Liver (tissue), 9 donors: Measurements from ENCODE around the gene GNG7. TPM values are rescaled to one million over a fixed set of nuclear protein-coding genes. Genes with fewer than 3 reads are reported as not detected.

ENCODE experiments used
- DNase-seq: peaks from one replicate; pipeline ENCODE4 v3.0.0-alpha.2; 2017; ENCODE audit warnings: low spot score
- H3K27ac ChIP-seq, 2 donors: one replicate each; pipeline ENCODE4 v1.7.0; 2013; ENCODE audit warnings: inconsistent platforms in 2 of 2, low read length in 2 of 2, control low read depth in 1 of 2, low read depth in 1 of 2, mild to moderate bottlenecking in 1 of 2
- H3K27me3 ChIP-seq, 4 donors: one replicate each; pipeline versions ENCODE4 v1.6.1 to v1.7.0; 2013; ENCODE audit warnings: low read length in 3 of 4, inconsistent platforms in 1 of 4, mild to moderate bottlenecking in 1 of 4, moderate library complexity in 1 of 4; ENCODE audit not compliant: control insufficient read depth in 4 of 4, insufficient read depth in 4 of 4
- H3K36me3 ChIP-seq, 4 donors: one replicate each; pipeline versions ENCODE4 v1.6.1 to v1.7.0; 2013; ENCODE audit warnings: low read length in 3 of 4, mild to moderate bottlenecking in 3 of 4, low read depth in 1 of 4, moderate library complexity in 1 of 4; ENCODE audit not compliant: control insufficient read depth in 4 of 4, insufficient read depth in 3 of 4
- H3K4me1 ChIP-seq, 4 donors: one replicate each; pipeline versions ENCODE4 v1.6.1 to v1.7.0; 2013; ENCODE audit warnings: low read length in 3 of 4, mild to moderate bottlenecking in 3 of 4, moderate library complexity in 1 of 4; ENCODE audit not compliant: control insufficient read depth in 4 of 4, insufficient read depth in 4 of 4
- H3K4me3 ChIP-seq, 3 donors: one replicate each; pipeline versions ENCODE4 v1.6.1 to v1.7.0; 2013; ENCODE audit warnings: low read length in 3 of 3, control low read depth in 1 of 3, low read depth in 1 of 3, mild to moderate bottlenecking in 1 of 3
- H3K9ac ChIP-seq, 2 donors: one replicate each; pipeline ENCODE4 v1.7.0; 2013; ENCODE audit warnings: low read length in 2 of 2, mild to moderate bottlenecking in 2 of 2, moderate library complexity in 2 of 2, control low read depth in 1 of 2, low read depth in 1 of 2
- H3K9me3 ChIP-seq, 4 donors: one replicate each; pipeline versions ENCODE4 v1.6.1 to v1.7.0; 2013; ENCODE audit warnings: low read length in 3 of 4; ENCODE audit not compliant: control insufficient read depth in 4 of 4
- EGR1 ChIP-seq, 2 donors: IDR thresholded peaks; 2 replicates each; pipeline ENCODE4 v1.6.1; 2016 to 2018; ENCODE audit warnings: antibody characterized with exemption in 2 of 2, low read depth in 2 of 2
- FOXA1 ChIP-seq: IDR thresholded peaks from 2 replicates; pipeline ENCODE4 v1.6.1; 2016; ENCODE audit warnings: antibody characterized with exemption
- FOXA2 ChIP-seq: IDR thresholded peaks from 2 replicates; pipeline ENCODE4 v1.6.1; 2016; ENCODE audit warnings: antibody characterized with exemption
- GABPA ChIP-seq, 2 donors: IDR thresholded peaks in 1 of 2; conservative IDR thresholded peaks in 1 of 2; 2 replicates each; pipeline ENCODE4 v1.6.1; 2016; ENCODE audit warnings: antibody characterized with exemption in 2 of 2, mild to moderate bottlenecking in 1 of 2, moderate library complexity in 1 of 2
- HNF4A ChIP-seq, 2 donors: conservative IDR thresholded peaks; 2 replicates each; pipeline ENCODE4 v1.6.1; 2016; ENCODE audit warnings: antibody characterized with exemption in 2 of 2, mild to moderate bottlenecking in 2 of 2
- HNF4G ChIP-seq: IDR thresholded peaks from 2 replicates; pipeline ENCODE4 v1.6.1; 2016; ENCODE audit warnings: antibody characterized with exemption
- JUND ChIP-seq, 2 donors: IDR thresholded peaks; 2 replicates each; pipeline ENCODE4 v1.6.1; 2016; ENCODE audit warnings: antibody characterized with exemption in 2 of 2
- NR2F2 ChIP-seq: IDR thresholded peaks from 2 replicates; pipeline ENCODE4 v1.6.1; 2016; ENCODE audit warnings: antibody characterized with exemption
- RAD21 ChIP-seq, 2 donors: IDR thresholded peaks; 2 replicates each; pipeline ENCODE4 v1.6.1; 2016; ENCODE audit warnings: antibody characterized with exemption in 2 of 2, mild to moderate bottlenecking in 2 of 2
- RXRA ChIP-seq, 2 donors: IDR thresholded peaks; 2 replicates each; pipeline ENCODE4 v1.6.1; 2017 to 2018; ENCODE audit warnings: antibody characterized with exemption in 2 of 2, mild to moderate bottlenecking in 1 of 2
- SP1 ChIP-seq: IDR thresholded peaks from 2 replicates; pipeline ENCODE4 v1.6.1; 2018; ENCODE audit warnings: antibody characterized with exemption, mild to moderate bottlenecking
- TAF1 ChIP-seq: conservative IDR thresholded peaks from 2 replicates; pipeline ENCODE4 v1.6.1; 2016; ENCODE audit warnings: antibody characterized with exemption, mild to moderate bottlenecking
- YY1 ChIP-seq: IDR thresholded peaks from 2 replicates; pipeline ENCODE4 v1.6.1; 2016; ENCODE audit warnings: antibody characterized with exemption, mild to moderate bottlenecking
- WGBS: extraction: QIAGEN DNeasy Blood & Tissue Kit; methylation state at CpG from one replicate; pipeline ENCODE4 v1.1.7; 2013; 5-methylcytosine and 5-hydroxymethylcytosine counted together
- polyA plus RNA-seq, 2 donors: library from polyadenylated mRNA; stranded (reverse) in 1 of 2; unstranded in 1 of 2; fragments of 200-250 nt in 1 of 2; fragments of >200 nt in 1 of 2; fragmentation: Nextera tagmentation in 1 of 2; extraction: Ambion mirVana in 1 of 2; gene quantifications; one replicate each; pipeline versions ENCODE4 v1.2.1 to v1.2.3, GENCODE V29; 2013 to 2015
- total RNA-seq, 2 donors: library from RNA; depleted of rRNA; stranded (reverse); fragments of >200 nt; gene quantifications; one replicate each; pipeline ENCODE4 v1.2.3, GENCODE V29; 2014
- TF ChIP-seq, protein P1 (sequence below): IDR thresholded peaks from 2 replicates; pipeline ENCODE4 v1.6.1; 2016; ENCODE audit warnings: antibody characterized with exemption
- TF ChIP-seq, protein P2 (sequence below): IDR thresholded peaks from 2 replicates; pipeline ENCODE4 v1.6.1; 2016; ENCODE audit warnings: antibody characterized with exemption, mild to moderate bottlenecking
- TF ChIP-seq, protein P3 (sequence below): fragments of 150-350 bp; IDR thresholded peaks from 2 replicates; pipeline ENCODE4 v1.5.1; 2017; ENCODE audit warnings: improper control_type of control experiment, low read depth, low read length; ENCODE audit not compliant: missing input control
- TF ChIP-seq, protein P4 (sequence below): IDR thresholded peaks from 2 replicates; pipeline ENCODE4 v1.6.1; 2016; ENCODE audit warnings: antibody characterized with exemption
- TF ChIP-seq, protein P5 (sequence below): IDR thresholded peaks from 2 replicates; pipeline ENCODE4 v1.6.1; 2016; ENCODE audit warnings: antibody characterized with exemption
- donor health status: healthy.
- donor health status: healthy.
- donor health status: healthy.
- donor health status: healthy.
- donor health status: healthy.

The GNG7 gene
- total and polyA plus RNA-seq, 4 donors: 0.75 to 1.9 (median 1.1) TPM

DNA sequence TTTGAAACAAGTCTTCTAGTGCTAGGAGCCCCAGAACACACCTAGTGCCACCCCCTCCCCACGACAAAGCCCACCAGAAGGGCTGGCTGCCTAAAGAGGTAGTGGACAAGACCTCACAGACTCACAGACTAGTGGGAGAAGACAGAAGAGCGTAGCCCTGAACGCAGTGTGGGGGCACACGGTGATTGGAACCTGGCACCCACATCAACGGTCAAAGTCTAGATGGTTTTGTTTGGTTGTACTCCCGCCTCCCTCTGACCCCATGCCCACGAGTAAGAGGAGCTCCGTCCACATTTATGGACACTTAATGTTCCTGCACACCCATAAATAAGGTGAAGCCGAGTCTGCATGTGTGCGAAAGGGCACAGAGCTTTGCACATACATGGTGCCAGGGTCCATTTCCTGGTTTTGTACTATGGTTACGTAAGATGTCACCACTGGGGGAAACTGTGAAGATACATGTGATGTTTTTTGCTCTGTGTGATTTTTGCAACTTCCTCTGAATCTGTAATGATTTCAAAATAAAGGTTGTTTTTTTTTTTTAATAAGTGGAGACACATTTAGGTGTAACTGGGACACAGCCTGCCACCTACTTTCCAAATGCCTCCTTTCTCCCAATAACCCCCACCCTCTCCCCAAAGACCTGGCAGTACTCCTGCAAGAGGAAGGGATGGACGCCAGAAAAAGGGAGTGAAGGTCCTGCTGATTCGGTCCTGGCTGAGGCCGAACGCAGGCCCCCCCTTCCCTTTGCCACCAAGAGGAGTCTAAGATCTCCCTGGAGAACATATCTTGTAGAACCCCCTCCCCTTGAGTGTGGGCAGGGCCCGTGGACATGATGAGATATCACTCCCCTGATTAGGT is 72.8 kb downstream of the GNG7 start:
- DNase-seq: no peak
- H3K4me3 ChIP-seq: no peak overlapping the region

More for the DNA sequence above, 72.8 kb downstream of the GNG7 start:
- Histone ChIP-seq H3K27ac (peak overlapping the region; percentile 91 to 92), H3K4me1 (peaks cover 20 to 72% (median 46%) of the 10 kb centered on the region in 4 donors), H3K27me3 (no peaks in the 10 kb centered on the region), H3K36me3 (no peaks in the 10 kb centered on the region), H3K9ac (peak overlapping the region in 1 of 2 donors; percentile 20), H3K9me3 (no peaks in the 10 kb centered on the region)
- TF ChIP-seq JUND (IDR thresholded peaks at IDR 0.05) (peak; percentile 87 to 98), FOXA1 (peak; percentile 78), RXRA (IDR thresholded peaks at IDR 0.05) (peak; percentile 99 to 100), NR2F2 (peak; percentile 83), TAF1 (peak; percentile 73), GABPA (IDR thresholded peaks at IDR 0.05 in 1 of 2, conservative IDR thresholded peaks at IDR 0.05 in 1 of 2) (peak; percentile 53 to 83), HNF4A (conservative IDR thresholded peaks at IDR 0.05) (peak; percentile 98 to 99), YY1 (peak; percentile 86), HNF4G (peak; percentile 99), FOXA2 (peak; percentile 85), RAD21 (IDR thresholded peaks at IDR 0.05) (peak; percentile 40 to 41), EGR1 (IDR thresholded peaks at IDR 0.05; ENCODE audit: low read depth in 2 of 2) (peak; percentile 87 to 96), SP1 (peak; percentile 100)
- TF ChIP-seq, protein P1, sequence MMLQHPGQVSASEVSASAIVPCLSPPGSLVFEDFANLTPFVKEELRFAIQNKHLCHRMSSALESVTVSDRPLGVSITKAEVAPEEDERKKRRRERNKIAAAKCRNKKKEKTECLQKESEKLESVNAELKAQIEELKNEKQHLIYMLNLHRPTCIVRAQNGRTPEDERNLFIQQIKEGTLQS: peak; percentile 89
- TF ChIP-seq, protein P2, sequence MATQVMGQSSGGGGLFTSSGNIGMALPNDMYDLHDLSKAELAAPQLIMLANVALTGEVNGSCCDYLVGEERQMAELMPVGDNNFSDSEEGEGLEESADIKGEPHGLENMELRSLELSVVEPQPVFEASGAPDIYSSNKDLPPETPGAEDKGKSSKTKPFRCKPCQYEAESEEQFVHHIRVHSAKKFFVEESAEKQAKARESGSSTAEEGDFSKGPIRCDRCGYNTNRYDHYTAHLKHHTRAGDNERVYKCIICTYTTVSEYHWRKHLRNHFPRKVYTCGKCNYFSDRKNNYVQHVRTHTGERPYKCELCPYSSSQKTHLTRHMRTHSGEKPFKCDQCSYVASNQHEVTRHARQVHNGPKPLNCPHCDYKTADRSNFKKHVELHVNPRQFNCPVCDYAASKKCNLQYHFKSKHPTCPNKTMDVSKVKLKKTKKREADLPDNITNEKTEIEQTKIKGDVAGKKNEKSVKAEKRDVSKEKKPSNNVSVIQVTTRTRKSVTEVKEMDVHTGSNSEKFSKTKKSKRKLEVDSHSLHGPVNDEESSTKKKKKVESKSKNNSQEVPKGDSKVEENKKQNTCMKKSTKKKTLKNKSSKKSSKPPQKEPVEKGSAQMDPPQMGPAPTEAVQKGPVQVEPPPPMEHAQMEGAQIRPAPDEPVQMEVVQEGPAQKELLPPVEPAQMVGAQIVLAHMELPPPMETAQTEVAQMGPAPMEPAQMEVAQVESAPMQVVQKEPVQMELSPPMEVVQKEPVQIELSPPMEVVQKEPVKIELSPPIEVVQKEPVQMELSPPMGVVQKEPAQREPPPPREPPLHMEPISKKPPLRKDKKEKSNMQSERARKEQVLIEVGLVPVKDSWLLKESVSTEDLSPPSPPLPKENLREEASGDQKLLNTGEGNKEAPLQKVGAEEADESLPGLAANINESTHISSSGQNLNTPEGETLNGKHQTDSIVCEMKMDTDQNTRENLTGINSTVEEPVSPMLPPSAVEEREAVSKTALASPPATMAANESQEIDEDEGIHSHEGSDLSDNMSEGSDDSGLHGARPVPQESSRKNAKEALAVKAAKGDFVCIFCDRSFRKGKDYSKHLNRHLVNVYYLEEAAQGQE: peak; percentile 83
- TF ChIP-seq, protein P3, sequence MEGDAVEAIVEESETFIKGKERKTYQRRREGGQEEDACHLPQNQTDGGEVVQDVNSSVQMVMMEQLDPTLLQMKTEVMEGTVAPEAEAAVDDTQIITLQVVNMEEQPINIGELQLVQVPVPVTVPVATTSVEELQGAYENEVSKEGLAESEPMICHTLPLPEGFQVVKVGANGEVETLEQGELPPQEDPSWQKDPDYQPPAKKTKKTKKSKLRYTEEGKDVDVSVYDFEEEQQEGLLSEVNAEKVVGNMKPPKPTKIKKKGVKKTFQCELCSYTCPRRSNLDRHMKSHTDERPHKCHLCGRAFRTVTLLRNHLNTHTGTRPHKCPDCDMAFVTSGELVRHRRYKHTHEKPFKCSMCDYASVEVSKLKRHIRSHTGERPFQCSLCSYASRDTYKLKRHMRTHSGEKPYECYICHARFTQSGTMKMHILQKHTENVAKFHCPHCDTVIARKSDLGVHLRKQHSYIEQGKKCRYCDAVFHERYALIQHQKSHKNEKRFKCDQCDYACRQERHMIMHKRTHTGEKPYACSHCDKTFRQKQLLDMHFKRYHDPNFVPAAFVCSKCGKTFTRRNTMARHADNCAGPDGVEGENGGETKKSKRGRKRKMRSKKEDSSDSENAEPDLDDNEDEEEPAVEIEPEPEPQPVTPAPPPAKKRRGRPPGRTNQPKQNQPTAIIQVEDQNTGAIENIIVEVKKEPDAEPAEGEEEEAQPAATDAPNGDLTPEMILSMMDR: no peak
- TF ChIP-seq, protein P4, sequence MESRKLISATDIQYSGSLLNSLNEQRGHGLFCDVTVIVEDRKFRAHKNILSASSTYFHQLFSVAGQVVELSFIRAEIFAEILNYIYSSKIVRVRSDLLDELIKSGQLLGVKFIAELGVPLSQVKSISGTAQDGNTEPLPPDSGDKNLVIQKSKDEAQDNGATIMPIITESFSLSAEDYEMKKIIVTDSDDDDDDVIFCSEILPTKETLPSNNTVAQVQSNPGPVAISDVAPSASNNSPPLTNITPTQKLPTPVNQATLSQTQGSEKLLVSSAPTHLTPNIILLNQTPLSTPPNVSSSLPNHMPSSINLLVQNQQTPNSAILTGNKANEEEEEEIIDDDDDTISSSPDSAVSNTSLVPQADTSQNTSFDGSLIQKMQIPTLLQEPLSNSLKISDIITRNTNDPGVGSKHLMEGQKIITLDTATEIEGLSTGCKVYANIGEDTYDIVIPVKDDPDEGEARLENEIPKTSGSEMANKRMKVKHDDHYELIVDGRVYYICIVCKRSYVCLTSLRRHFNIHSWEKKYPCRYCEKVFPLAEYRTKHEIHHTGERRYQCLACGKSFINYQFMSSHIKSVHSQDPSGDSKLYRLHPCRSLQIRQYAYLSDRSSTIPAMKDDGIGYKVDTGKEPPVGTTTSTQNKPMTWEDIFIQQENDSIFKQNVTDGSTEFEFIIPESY: peak; percentile 96
- TF ChIP-seq, protein P5, sequence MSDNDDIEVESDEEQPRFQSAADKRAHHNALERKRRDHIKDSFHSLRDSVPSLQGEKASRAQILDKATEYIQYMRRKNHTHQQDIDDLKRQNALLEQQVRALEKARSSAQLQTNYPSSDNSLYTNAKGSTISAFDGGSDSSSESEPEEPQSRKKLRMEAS: peak; percentile 100
- 27% methylated on average over 16 of the region's 16 CpGs for WGBS
